IPS-20b (cell line): ENCODE measurements around the gene IRF2BP2.

ENCODE experiments used
- H3K27ac ChIP-seq: one replicate; pipeline ENCODE4 v1.5.1; 2013; ENCODE audit warnings: low read length
- H3K27me3 ChIP-seq: 2 replicates; pipeline ENCODE4 v1.6.1; 2013; ENCODE audit warnings: mild to moderate bottlenecking, low read length, inconsistent platforms; ENCODE audit not compliant: insufficient read depth
- H3K36me3 ChIP-seq: 2 replicates; pipeline ENCODE4 v1.6.1; 2013; ENCODE audit warnings: low read depth, mild to moderate bottlenecking, inconsistent platforms, low read length, moderate library complexity; ENCODE audit not compliant: insufficient read depth
- H3K4me1 ChIP-seq: 2 replicates; pipeline ENCODE4 v1.6.1; 2013; ENCODE audit warnings: mild to moderate bottlenecking, control low read depth, inconsistent platforms, low read length, moderate library complexity; ENCODE audit not compliant: insufficient read depth
- H3K4me3 ChIP-seq: 2 replicates; pipeline ENCODE4 v1.5.1; 2013; ENCODE audit warnings: mild to moderate bottlenecking, low read length, inconsistent platforms
- H3K9ac ChIP-seq: 2 replicates; pipeline ENCODE4 v1.6.1; 2013; ENCODE audit warnings: low read depth, mild to moderate bottlenecking, inconsistent platforms, low read length, moderate library complexity
- H3K9me3 ChIP-seq: 2 replicates; pipeline ENCODE4 v1.6.1; 2013; ENCODE audit warnings: mild to moderate bottlenecking, low read depth, low read length, inconsistent platforms; ENCODE audit not compliant: insufficient read depth

Gene IRF2BP2

DNA sequence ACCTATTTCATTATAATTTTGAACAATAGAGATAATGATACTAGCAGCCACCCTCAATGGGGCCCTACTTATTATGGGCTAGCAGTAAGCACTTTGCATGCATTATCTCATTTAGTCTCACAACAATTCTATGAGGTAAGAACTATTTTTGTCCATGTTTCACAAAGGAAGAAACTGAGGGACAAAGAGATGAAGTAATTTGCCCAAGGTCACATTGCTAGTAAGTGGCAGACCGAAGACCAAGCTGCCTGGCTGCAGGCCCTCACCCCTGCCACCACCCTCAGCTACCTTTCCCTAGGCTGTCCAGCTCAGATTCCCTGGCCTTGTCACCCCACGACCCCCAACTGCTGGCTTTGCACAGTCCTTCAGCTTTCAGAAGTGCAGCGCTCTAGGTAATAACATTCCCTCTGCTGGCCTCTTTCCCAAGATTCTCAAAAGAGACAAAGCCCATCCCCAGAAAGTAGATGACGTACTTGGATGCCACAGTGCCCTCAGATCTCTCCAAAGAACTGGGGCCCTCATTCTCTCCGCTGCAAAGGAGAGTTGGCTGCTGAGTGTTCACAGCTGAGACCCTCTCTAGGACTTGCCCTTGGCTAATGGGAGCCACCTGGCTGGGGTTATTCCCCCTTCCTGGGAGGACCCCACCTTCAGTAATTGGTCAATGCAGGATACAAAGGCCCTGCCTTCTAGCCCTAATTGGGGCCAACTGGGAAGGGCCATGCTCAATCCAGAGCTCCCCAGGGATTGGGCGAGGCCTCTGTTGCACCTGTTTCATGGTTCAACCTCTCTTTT is 39.5 kb downstream of the IRF2BP2 start:
- no peak overlapping the region for H3K4me3 ChIP-seq
- no peaks in the 10 kb centered on the region for H3K27me3 ChIP-seq
- H3K27ac ChIP-seq, result no peak overlapping the region
- H3K4me1 ChIP-seq, result no peaks in the 10 kb centered on the region
- H3K9ac ChIP-seq, result no peak overlapping the region
- no peaks in the 10 kb centered on the region for H3K9me3 ChIP-seq
- H3K36me3 ChIP-seq, result no peaks in the 10 kb centered on the region

DNA sequence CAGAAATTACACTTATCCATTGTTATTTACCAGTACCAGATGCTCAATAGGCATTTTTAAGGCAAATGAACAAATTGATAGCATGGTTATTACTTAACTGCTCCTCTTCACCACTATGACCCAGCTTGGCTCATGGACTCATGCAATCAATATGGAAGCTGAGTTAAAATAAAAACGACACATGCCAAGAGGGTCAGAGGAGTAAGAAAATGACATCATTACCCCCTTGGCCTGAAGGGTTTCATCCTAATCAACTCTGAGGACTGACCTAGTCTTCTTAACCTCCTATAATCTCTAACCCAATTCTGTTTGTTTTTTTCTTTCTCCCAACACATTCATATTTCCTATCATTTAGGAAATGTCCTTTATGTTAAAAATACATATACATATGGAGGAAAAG is 41.6 kb downstream of the IRF2BP2 start:
- H3K4me1 ChIP-seq, result peaks cover 6% of the 10 kb centered on the region; the same call in 1 of the 2 replicates
- no peaks in the 10 kb centered on the region for H3K9me3 ChIP-seq
- H3K9ac ChIP-seq, result no peak overlapping the region
- H3K4me3 ChIP-seq, result no peak overlapping the region
- no peak overlapping the region for H3K27ac ChIP-seq
- H3K27me3 ChIP-seq, result no peaks in the 10 kb centered on the region
- no peaks in the 10 kb centered on the region for H3K36me3 ChIP-seq

DNA sequence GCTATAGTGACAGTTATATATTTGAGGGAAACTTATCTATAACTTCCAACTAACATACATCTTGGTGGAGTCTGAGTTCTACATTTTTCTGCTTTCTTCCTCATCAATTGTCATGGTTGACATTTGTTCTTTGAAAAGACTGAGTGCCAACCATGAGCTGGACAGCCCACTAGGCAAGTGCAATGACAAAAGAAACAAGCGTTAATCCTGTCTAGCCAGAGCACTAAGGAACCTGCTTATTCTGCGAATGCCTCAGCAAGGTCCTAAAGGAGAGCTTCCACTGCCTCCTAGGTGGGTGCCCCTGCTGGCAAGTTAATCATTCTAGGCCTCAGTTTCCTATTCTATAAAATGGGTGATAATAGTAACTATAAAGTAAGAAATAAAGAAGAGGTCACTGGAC is 44.8 kb downstream of the IRF2BP2 start:
- Histone ChIP-seq H3K4me3 (no peak overlapping the region), H3K27me3 (no peaks in the 10 kb centered on the region), H3K27ac (no peak overlapping the region), H3K9me3 (no peaks in the 10 kb centered on the region), H3K36me3 (no peaks in the 10 kb centered on the region), H3K9ac (no peak overlapping the region), H3K4me1 (peaks cover 6% of the 10 kb centered on the region; the same call in 1 of the 2 replicates)

DNA sequence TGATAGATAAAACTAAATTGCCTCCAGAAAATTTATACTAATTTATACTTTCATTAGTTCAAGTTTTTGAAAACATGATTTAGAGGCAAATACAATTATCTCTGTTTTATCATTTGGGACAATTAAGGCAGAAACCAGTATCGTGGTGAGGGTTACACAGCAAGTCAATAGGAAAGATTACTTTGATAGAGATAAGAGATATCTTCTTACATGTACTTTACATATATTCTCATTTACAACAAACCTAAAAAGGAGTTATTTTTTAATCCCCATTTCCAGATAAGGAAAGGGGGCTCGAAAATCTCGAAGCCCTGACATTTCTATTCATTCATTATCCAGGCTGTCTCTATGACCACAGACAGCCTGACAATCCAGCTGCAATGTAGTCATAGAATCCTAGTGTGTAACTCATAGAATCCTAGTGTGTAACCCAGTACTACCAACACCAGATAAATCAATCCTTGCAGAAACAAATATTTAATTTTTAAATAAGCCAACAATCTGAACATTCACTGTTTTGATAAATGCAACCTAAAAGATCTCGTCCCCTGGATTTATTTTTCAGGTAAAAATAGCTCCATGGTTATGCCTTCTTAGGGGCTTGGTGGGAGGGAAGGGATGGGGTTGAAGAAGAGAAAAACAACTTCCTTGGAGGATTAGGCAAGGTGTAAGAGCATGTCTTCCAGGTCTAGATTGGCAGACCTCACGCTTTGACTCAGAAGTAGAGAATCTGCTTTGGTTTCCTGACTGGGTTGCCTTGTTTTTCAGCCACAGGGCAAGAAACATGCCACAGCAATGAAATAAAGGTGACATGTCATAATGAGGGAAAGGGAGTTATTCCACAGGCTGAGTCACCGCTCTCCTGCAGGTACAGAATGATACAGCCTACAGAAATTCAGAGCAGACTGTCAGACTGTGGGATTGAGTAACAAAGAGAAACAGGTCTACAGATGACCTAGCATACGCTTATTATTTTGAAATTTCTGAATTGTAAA is 45.6 kb downstream of the IRF2BP2 start:
- Histone ChIP-seq H3K9me3 (no peaks in the 10 kb centered on the region), H3K27ac (no peak overlapping the region), H3K4me3 (no peak overlapping the region), H3K9ac (no peak overlapping the region), H3K4me1 (peaks cover 6% of the 10 kb centered on the region; the same call in 1 of the 2 replicates), H3K36me3 (no peaks in the 10 kb centered on the region), H3K27me3 (no peaks in the 10 kb centered on the region)

DNA sequence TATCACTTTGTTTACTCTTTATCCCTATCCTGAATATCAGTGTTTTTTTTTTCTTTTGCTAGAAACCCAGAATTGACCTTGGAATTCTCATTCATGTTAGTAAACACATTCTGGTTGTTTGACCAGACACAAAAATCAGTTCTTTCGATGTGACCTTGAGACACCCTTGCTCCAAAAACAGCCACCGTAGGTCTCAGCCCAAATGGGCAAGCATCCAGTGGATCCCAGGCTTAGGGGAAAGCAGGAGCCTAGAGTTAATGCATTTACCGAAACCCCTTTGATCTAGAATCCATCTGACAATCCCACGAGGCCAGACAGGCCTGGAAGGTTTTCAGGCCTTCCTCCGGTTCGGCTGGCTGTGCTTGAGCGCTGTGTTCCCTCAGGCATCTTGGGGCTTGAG is 47.6 kb downstream of the IRF2BP2 start:
- no peak overlapping the region for H3K27ac ChIP-seq
- H3K36me3 ChIP-seq, result no peaks in the 10 kb centered on the region
- no peaks in the 10 kb centered on the region for H3K9me3 ChIP-seq
- no peaks in the 10 kb centered on the region for H3K27me3 ChIP-seq
- H3K4me3 ChIP-seq, result no peak overlapping the region
- H3K4me1 ChIP-seq, result peaks cover 6% of the 10 kb centered on the region; the same call in 1 of the 2 replicates
- H3K9ac ChIP-seq, result no peak overlapping the region

DNA sequence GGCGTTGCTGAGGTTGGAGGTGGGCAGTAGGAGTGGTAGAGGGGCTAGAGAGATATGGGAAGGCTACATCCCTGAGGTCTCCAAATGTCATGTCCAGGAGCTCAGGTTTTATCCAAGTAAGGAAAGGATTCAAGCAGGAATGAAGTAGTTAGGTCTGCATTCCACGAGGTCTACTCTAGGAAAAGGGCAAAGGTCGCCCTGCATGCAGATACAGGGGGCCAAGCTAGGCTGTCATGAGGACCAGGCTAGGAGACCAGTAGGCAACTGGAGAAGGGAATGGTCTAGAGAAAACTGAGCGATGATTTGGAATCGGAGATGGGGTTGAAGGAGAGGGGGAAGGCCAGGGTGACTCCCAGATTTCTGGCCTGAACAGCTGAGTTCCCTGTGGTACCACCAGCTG is 48.7 kb downstream of the IRF2BP2 start:
- H3K9ac ChIP-seq, result no peak overlapping the region
- H3K4me1 ChIP-seq, result peaks cover 6% of the 10 kb centered on the region; the same call in 1 of the 2 replicates
- no peak overlapping the region for H3K27ac ChIP-seq
- H3K27me3 ChIP-seq, result no peaks in the 10 kb centered on the region
- H3K4me3 ChIP-seq, result no peak overlapping the region
- H3K36me3 ChIP-seq, result no peaks in the 10 kb centered on the region
- no peaks in the 10 kb centered on the region for H3K9me3 ChIP-seq

DNA sequence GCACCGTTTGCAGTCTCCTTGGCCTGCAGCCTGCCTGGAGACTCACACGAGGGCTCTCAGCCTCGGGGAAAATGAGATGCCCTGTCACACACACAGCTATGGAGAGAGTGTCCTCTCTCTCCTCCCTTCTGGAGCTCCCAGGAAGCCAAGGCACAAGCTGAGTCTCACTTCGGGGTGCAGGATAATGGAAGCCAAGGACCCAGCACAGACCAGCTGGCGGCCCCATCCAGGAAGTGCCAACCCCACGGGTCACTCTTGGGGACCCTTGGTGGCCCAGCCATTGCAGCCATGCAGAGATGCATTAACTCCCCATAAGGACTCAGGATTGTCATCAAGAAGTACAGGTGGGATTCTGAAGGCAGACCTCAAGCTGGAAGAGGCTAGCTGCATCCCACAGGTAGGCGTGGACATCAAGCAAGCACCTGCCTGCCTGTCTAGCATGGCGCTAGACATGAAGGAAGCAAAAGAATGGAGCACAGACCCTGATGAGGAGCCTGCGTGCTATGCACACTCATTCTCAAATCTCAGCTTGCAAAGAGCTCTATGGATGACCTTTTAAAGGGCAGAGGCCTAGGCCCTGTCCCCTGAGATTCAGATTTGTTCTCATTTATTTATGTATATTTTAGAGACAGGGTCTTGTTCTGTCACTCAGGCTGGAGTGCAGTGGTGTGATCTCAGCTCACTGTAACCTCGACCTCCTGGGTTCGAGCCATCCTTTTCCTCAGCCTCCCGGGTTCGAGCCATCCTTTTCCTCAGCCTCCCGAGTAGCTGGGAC is 49.9 kb downstream of the IRF2BP2 start:
- no peak overlapping the region for H3K4me3 ChIP-seq
- H3K9ac ChIP-seq, result no peak overlapping the region
- no peak overlapping the region for H3K27ac ChIP-seq
- H3K4me1 ChIP-seq, result peaks cover 5% of the 10 kb centered on the region; the same call in 1 of the 2 replicates
- H3K36me3 ChIP-seq, result no peaks in the 10 kb centered on the region
- no peaks in the 10 kb centered on the region for H3K9me3 ChIP-seq
- no peaks in the 10 kb centered on the region for H3K27me3 ChIP-seq

DNA sequence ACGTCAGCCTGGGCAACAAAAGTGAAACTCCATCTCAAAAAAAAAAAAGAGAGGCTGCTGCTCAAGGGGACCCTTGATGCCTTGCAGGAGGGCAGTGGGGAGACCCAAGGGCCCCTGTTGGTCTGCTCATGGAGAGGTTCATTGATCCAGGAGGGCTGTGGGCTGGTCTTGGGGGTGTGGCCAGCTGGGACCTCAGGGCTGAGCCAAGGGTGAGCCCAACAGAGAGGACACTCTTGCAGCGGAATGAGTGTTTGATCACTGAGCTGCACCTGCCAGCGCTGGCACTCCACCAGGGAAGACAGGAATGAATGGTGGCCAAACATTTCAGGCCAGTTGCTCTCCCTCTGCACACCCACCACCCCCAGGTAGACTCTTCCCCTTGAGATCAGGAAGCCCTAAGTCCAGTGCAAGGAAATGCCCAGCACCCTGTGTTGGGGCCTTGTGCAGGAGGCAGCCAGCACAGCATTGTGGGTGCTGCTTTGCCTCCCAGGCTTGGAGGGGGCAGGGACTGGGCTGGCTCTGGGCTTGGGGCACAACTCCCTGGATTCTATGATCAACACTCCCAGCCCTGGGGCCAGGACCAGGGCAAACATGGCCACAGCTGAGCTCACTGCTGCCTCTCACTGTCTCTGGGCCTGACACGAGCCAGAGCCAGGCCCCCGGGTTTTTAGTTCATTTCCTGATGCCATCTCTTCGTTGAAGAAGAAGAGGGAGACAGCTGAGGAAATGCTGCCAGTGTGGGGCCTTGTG is 50.7 kb downstream of the IRF2BP2 start:
- Histone ChIP-seq H3K36me3 (no peaks in the 10 kb centered on the region), H3K4me3 (no peak overlapping the region), H3K9me3 (no peaks in the 10 kb centered on the region), H3K4me1 (no peaks in the 10 kb centered on the region), H3K9ac (no peak overlapping the region), H3K27ac (no peak overlapping the region), H3K27me3 (no peaks in the 10 kb centered on the region)

DNA sequence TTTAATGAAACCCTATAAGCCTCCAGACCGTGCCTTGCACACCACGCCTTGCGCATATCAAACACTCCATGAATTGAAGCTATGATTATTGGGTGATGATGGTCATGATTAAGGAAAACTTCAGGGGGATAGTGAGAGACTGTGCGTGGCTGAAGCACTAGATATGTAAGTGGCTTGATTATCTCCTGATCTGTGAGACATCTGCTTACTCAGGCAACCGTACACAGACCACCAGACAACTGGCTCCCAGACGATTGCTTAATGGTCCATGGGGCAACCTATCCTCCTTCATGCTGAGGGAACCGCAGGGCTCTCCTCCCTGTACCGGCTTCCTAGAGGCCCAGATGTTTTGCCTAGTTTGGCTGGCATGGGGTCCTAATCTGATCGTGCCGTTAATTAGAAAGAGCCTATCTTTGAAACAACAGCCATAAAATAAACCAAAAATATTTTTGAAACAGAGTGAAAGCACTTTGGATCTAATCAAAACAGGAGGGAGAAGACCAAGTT is 51.6 kb downstream of the IRF2BP2 start:
- H3K27me3 ChIP-seq, result no peaks in the 10 kb centered on the region
- peaks cover 3% of the 10 kb centered on the region; the same call in 1 of the 2 replicates for H3K4me1 ChIP-seq
- H3K9me3 ChIP-seq, result no peaks in the 10 kb centered on the region
- no peak overlapping the region for H3K4me3 ChIP-seq
- no peak overlapping the region for H3K27ac ChIP-seq
- H3K9ac ChIP-seq, result no peak overlapping the region
- H3K36me3 ChIP-seq, result no peaks in the 10 kb centered on the region

DNA sequence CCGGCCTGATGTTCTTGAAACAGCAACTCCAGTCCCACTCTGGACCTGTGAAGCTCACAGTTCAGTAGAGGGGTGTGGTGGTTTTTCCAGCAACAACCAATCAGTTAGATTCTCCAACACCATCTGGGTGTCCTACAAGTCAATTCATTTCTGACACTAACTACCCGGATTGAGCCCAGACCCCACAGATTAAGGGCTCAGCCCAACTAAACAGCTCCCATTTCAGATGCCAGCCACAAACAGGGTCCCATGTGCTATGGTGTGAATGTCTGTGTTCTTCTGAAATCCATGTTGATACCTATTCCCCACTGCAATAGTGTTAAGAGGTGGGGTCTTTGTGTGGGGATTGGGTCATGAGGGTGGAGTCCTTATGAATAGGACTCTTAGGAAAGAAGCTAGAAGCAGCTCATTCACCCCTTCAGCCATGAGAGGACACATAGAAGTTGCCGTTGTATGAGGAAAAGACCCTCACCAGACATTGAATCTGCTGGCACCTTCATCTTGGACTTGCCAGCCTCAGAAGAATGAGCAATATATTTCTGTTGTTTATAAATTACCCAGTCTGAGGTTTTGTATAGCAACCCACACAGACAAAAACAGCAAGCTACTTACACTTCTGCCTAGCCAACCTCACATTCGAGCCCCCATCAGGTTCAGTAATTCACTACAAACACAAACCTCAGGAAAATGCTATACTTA is 53.6 kb downstream of the IRF2BP2 start:
- Histone ChIP-seq H3K4me1 (peaks cover 3% of the 10 kb centered on the region; the same call in 1 of the 2 replicates), H3K9ac (no peak overlapping the region), H3K27me3 (no peaks in the 10 kb centered on the region), H3K4me3 (no peak overlapping the region), H3K36me3 (no peaks in the 10 kb centered on the region), H3K27ac (no peak overlapping the region), H3K9me3 (no peaks in the 10 kb centered on the region)
